HepG2 (cell line): ENCODE data around the gene SPP2.

Source experiments
- BRF2 ChIP-seq: sonication (generic); formaldehyde crosslinking; IDR thresholded peaks from 2 replicates; pipeline ENCODE4 v1.8.1; 2022; ENCODE audit warnings: mild to moderate bottlenecking, missing genetic modification reagents
- CENPX ChIP-seq: sonication (generic); formaldehyde crosslinking; IDR thresholded peaks from 2 replicates; pipeline ENCODE4 v1.9.0; 2021; ENCODE audit warnings: mild to moderate bottlenecking, missing genetic modification reagents, moderate library complexity
- CTCF ChIP-seq: sonication (generic); formaldehyde crosslinking; IDR thresholded peaks from 2 replicates; pipeline ENCODE4 v1.5.0; 2020; ENCODE audit warnings: mild to moderate bottlenecking, missing genetic modification reagents, moderate library complexity
- EZH2 ChIP-seq: conservative IDR thresholded peaks from 2 replicates; pipeline ENCODE4 v1.6.1; 2012; ENCODE audit warnings: mild to moderate bottlenecking, low read depth, low read length, moderate library complexity
- FOSL2 ChIP-seq: sonication (generic); formaldehyde crosslinking; IDR thresholded peaks from 2 replicates; pipeline ENCODE4 v1.4.0; 2020; ENCODE audit warnings: missing genetic modification reagents
- MTF2 ChIP-seq: sonication (generic); formaldehyde crosslinking; IDR thresholded peaks from 2 replicates; pipeline ENCODE4 v1.5.0; 2020; ENCODE audit warnings: missing genetic modification reagents, borderline replicate concordance
- NRL ChIP-seq: sonication (generic); formaldehyde crosslinking; IDR thresholded peaks from 2 replicates; pipeline ENCODE4 v1.5.0; 2020; ENCODE audit warnings: missing genetic modification reagents, mild to moderate bottlenecking, moderate library complexity, borderline replicate concordance
- POLR2A ChIP-seq, 2 experiments: IDR thresholded peaks; 2 replicates each; pipeline ENCODE4 v1.6.1; 2011; ENCODE audit warnings: low read depth in 2 of 2, low read length in 2 of 2, mild to moderate bottlenecking in 1 of 2, moderate library complexity in 1 of 2; ENCODE audit not compliant: insufficient read depth in 1 of 2
- SNAPC4 ChIP-seq: sonication (generic); formaldehyde crosslinking; IDR thresholded peaks from 2 replicates; pipeline ENCODE4 v1.4.0; 2020; ENCODE audit warnings: mild to moderate bottlenecking, missing genetic modification reagents
- SP4 ChIP-seq: sonication (generic); formaldehyde crosslinking; IDR thresholded peaks from 2 replicates; pipeline ENCODE4 v1.8.1; 2023; ENCODE audit warnings: mild to moderate bottlenecking, missing genetic modification reagents
- ZBTB21 ChIP-seq: sonication (generic); formaldehyde crosslinking; IDR thresholded peaks from 2 replicates; pipeline ENCODE4 v1.4.0; 2020; ENCODE audit warnings: missing genetic modification reagents
- ZNF570 ChIP-seq: sonication (generic); formaldehyde crosslinking; IDR thresholded peaks from 2 replicates; pipeline ENCODE4 v1.4.0; 2020; ENCODE audit warnings: mild to moderate bottlenecking, missing genetic modification reagents, borderline replicate concordance

- TF ChIP-seq NRL (CRISPR knock-in tag), result no peak
- no peak for TF ChIP-seq EZH2
- no peak for TF ChIP-seq POLR2A (IDR thresholded peaks at IDR 0.05; ENCODE audit: insufficient read depth in 1 of 2, low read depth in 2 of 2, low read length in 2 of 2)
- no peak for TF ChIP-seq SP4 (CRISPR knock-in tag)
- TF ChIP-seq FOSL2 (CRISPR knock-in tag), result no peak
- no peak for TF ChIP-seq BRF2 (CRISPR knock-in tag)
- no peak for TF ChIP-seq SNAPC4 (CRISPR knock-in tag)
- no peak for TF ChIP-seq CTCF (CRISPR knock-in tag)
- TF ChIP-seq MTF2 (CRISPR knock-in tag), result no peak
- TF ChIP-seq ZBTB21, result no peak
- TF ChIP-seq CENPX (CRISPR knock-in tag), result no peak
- TF ChIP-seq ZNF570, result no peak
These were observed 58.8 kb downstream of the SPP2 start for GRCh38 chr2:234109321-234109720.
